Liver (tissue), 10 donors: ENCODE data around the gene MSI1. TPM values are rescaled to one million over a fixed set of nuclear protein-coding genes. Genes with fewer than 3 reads are reported as not detected.

Experiments
- DNase-seq: peaks from one replicate; pipeline ENCODE4 v3.0.0-alpha.2; 2017; ENCODE audit warnings: low spot score
- H3K27ac ChIP-seq, 2 donors: one replicate each; pipeline ENCODE4 v1.7.0; 2013; ENCODE audit warnings: inconsistent platforms in 2 of 2, low read length in 2 of 2, control low read depth in 1 of 2, low read depth in 1 of 2, mild to moderate bottlenecking in 1 of 2
- H3K27me3 ChIP-seq, 4 donors: one replicate each; pipeline versions ENCODE4 v1.6.1 to v1.7.0; 2013; ENCODE audit warnings: low read length in 3 of 4, inconsistent platforms in 1 of 4, mild to moderate bottlenecking in 1 of 4, moderate library complexity in 1 of 4; ENCODE audit not compliant: control insufficient read depth in 4 of 4, insufficient read depth in 4 of 4
- H3K36me3 ChIP-seq, 4 donors: one replicate each; pipeline versions ENCODE4 v1.6.1 to v1.7.0; 2013; ENCODE audit warnings: low read length in 3 of 4, mild to moderate bottlenecking in 3 of 4, low read depth in 1 of 4, moderate library complexity in 1 of 4; ENCODE audit not compliant: control insufficient read depth in 4 of 4, insufficient read depth in 3 of 4
- H3K4me1 ChIP-seq, 4 donors: one replicate each; pipeline versions ENCODE4 v1.6.1 to v1.7.0; 2013; ENCODE audit warnings: low read length in 3 of 4, mild to moderate bottlenecking in 3 of 4, moderate library complexity in 1 of 4; ENCODE audit not compliant: control insufficient read depth in 4 of 4, insufficient read depth in 4 of 4
- H3K4me3 ChIP-seq, 3 donors: one replicate each; pipeline versions ENCODE4 v1.6.1 to v1.7.0; 2013; ENCODE audit warnings: low read length in 3 of 3, control low read depth in 1 of 3, low read depth in 1 of 3, mild to moderate bottlenecking in 1 of 3
- H3K9ac ChIP-seq, 2 donors: one replicate each; pipeline ENCODE4 v1.7.0; 2013; ENCODE audit warnings: low read length in 2 of 2, mild to moderate bottlenecking in 2 of 2, moderate library complexity in 2 of 2, control low read depth in 1 of 2, low read depth in 1 of 2
- H3K9me3 ChIP-seq, 4 donors: one replicate each; pipeline versions ENCODE4 v1.6.1 to v1.7.0; 2013; ENCODE audit warnings: low read length in 3 of 4; ENCODE audit not compliant: control insufficient read depth in 4 of 4
- EGR1 ChIP-seq, 2 donors: IDR thresholded peaks; 2 replicates each; pipeline ENCODE4 v1.6.1; 2016 to 2018; ENCODE audit warnings: antibody characterized with exemption in 2 of 2, low read depth in 2 of 2
- JUND ChIP-seq, 2 donors: IDR thresholded peaks; 2 replicates each; pipeline ENCODE4 v1.6.1; 2016; ENCODE audit warnings: antibody characterized with exemption in 2 of 2
- NR2F2 ChIP-seq: IDR thresholded peaks from 2 replicates; pipeline ENCODE4 v1.6.1; 2016; ENCODE audit warnings: antibody characterized with exemption
- WGBS: extraction: QIAGEN DNeasy Blood & Tissue Kit; methylation state at CpG from one replicate; pipeline ENCODE4 v1.1.7; 2013; 5-methylcytosine and 5-hydroxymethylcytosine counted together
- polyA plus RNA-seq, 2 donors: library from polyadenylated mRNA; stranded (reverse) in 1 of 2; unstranded in 1 of 2; fragments of 200-250 nt in 1 of 2; fragments of >200 nt in 1 of 2; fragmentation: Nextera tagmentation in 1 of 2; extraction: Ambion mirVana in 1 of 2; gene quantifications; one replicate each; pipeline versions ENCODE4 v1.2.1 to v1.2.3, GENCODE V29; 2013 to 2015
- small RNA-seq: library from RNA; depleted of rRNA; stranded (forward); fragments of <200 nt; gene quantifications from one replicate; pipeline ENCODE3, GENCODE V24; 2014
- total RNA-seq, 2 donors: library from RNA; depleted of rRNA; stranded (reverse); fragments of >200 nt; gene quantifications; one replicate each; pipeline ENCODE4 v1.2.3, GENCODE V29; 2014
- donor health status: healthy.
- donor health status: healthy.
- donor health status: healthy.
- donor health status: healthy.
- donor health status: healthy.

MSI1 gene
- total and polyA plus RNA-seq, 4 donors, result 0.13 to 1.2 TPM; not detected in 2

DNA sequence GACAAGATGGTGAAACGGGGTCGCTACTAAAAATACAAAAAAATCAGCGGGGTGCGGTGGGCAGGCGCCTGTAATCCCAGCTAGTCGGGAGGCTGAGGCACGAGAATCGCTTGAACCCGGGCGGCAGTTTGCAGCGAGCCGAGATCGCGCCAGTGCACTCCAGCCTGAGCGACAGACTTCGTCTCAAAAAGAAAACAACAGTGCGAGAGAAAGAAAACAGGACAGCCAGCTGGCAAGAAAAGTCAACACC, 76.6 kb downstream of the MSI1 start:
- no peak for TF ChIP-seq EGR1 (IDR thresholded peaks at IDR 0.05; ENCODE audit: low read depth in 2 of 2)
- TF ChIP-seq JUND (IDR thresholded peaks at IDR 0.05), result no peak
- no peak for TF ChIP-seq NR2F2
- DNase-seq, result no peak
- H3K9ac ChIP-seq, result peak overlapping the region; percentile 77 to 99
- peak overlapping the region; percentile 38 to 70 (median 44) for H3K4me3 ChIP-seq
- no peaks in the 10 kb centered on the region for H3K36me3 ChIP-seq
- H3K4me1 ChIP-seq, result peaks cover 0 to 13% (median 5%) of the 10 kb centered on the region in 4 donors
- under 1% methylated on average over 17 of the region's 17 CpGs for WGBS
- peak overlapping the region; percentile 96 to 99 for H3K27ac ChIP-seq
- no peaks in the 10 kb centered on the region for H3K9me3 ChIP-seq
- no peaks in the 10 kb centered on the region for H3K27me3 ChIP-seq

Small RNA genes within 50 kb of the gene (small RNA-seq; reads per million reads assigned to genes)
- gene RNU4-1, result 975 reads per million, percentile 99 among the genes with 10 or more reads in this experiment
- gene RNU4-2, result 1,621 reads per million, percentile 99 among the genes with 10 or more reads in this experiment
- gene RNU6-1088P, result not detected

Other genes with a start within 250 kb of the MSI1 start
- 10 to 100 TPM; 38.0 to 78.6 TPM for gene GCN1, start 174.4 kb downstream of the MSI1 start, total RNA-seq
- 10 to 100 TPM in 1 of 2 donors, 1 to 10 TPM in 1; 7.3 to 13.7 TPM for gene GCN1, start 174.4 kb downstream of the MSI1 start, polyA plus RNA-seq
- 1,000 to 10,000 TPM; 1,321 to 1,770 TPM for gene RPLP0, start 168.1 kb downstream of the MSI1 start, total RNA-seq
- 1,000 to 10,000 TPM in 1 of 2 donors, 100 to 1,000 TPM in 1; 472 to 1,306 TPM for gene RPLP0, start 168.1 kb downstream of the MSI1 start, polyA plus RNA-seq
- gene PXN, start 103.4 kb downstream of the MSI1 start, total RNA-seq, result 10 to 100 TPM in 1 of 2 donors, 1 to 10 TPM in 1; 6.0 to 13.1 TPM
- 10 to 100 TPM; 12.0 to 12.6 TPM for gene PXN, start 103.4 kb downstream of the MSI1 start, polyA plus RNA-seq
- under 1 TPM; under 0.01 TPM for gene RNU4-2, start 77.3 kb downstream of the MSI1 start, total RNA-seq
- 10 to 100 TPM in 1 of 2 donors, not detected in 1; 82.7 TPM for gene RNU4-2, start 77.3 kb downstream of the MSI1 start, polyA plus RNA-seq
- gene RNU4-1, start 75.9 kb downstream of the MSI1 start, total RNA-seq, result under 1 TPM; under 0.01 TPM
- gene RNU4-1, start 75.9 kb downstream of the MSI1 start, polyA plus RNA-seq, result 10 to 100 TPM in 1 of 2 donors, not detected in 1; 26.0 TPM
- gene SIRT4, start 66.8 kb downstream of the MSI1 start, total RNA-seq, result 1 to 10 TPM; 1.6 to 2.3 TPM
- 1 to 10 TPM; 1.6 to 4.2 TPM for gene SIRT4, start 66.8 kb downstream of the MSI1 start, polyA plus RNA-seq
- 1 to 10 TPM in 1 of 2 donors, under 1 TPM in 1; 0.84 to 1.4 TPM for gene PLA2G1B, start 41.4 kb downstream of the MSI1 start, total RNA-seq
- gene PLA2G1B, start 41.4 kb downstream of the MSI1 start, polyA plus RNA-seq, result 1 to 10 TPM in 1 of 2 donors, under 1 TPM in 1; 0.39 to 4.6 TPM
- 100 to 1,000 TPM; 338 to 451 TPM for gene COX6A1, start 68.9 kb upstream of the MSI1 start, total RNA-seq
- 100 to 1,000 TPM; 621 to 910 TPM for gene COX6A1, start 68.9 kb upstream of the MSI1 start, polyA plus RNA-seq
- 10 to 100 TPM; 11.9 to 13.3 TPM for gene TRIAP1, start 77.2 kb upstream of the MSI1 start, total RNA-seq
- gene TRIAP1, start 77.2 kb upstream of the MSI1 start, polyA plus RNA-seq, result 10 to 100 TPM; 24.7 to 39.9 TPM
- gene GATC, start 77.3 kb upstream of the MSI1 start, total RNA-seq, result 10 to 100 TPM; 13.0 to 15.5 TPM
- 10 to 100 TPM in 1 of 2 donors, 1 to 10 TPM in 1; 8.9 to 13.5 TPM for gene GATC, start 77.3 kb upstream of the MSI1 start, polyA plus RNA-seq
- gene SRSF9, start 100.6 kb upstream of the MSI1 start, total RNA-seq, result 10 to 100 TPM; 45.3 to 83.9 TPM
- gene SRSF9, start 100.6 kb upstream of the MSI1 start, polyA plus RNA-seq, result 10 to 100 TPM; 62.6 to 98.5 TPM
- gene DYNLL1, start 126.9 kb upstream of the MSI1 start, total RNA-seq, result 100 to 1,000 TPM; 101 to 143 TPM
- 100 to 1,000 TPM; 224 to 275 TPM for gene DYNLL1, start 126.9 kb upstream of the MSI1 start, polyA plus RNA-seq
- 10 to 100 TPM; 25.0 to 29.9 TPM for gene COQ5, start 160.0 kb upstream of the MSI1 start, total RNA-seq
- gene COQ5, start 160.0 kb upstream of the MSI1 start, polyA plus RNA-seq, result 10 to 100 TPM; 31.4 to 33.6 TPM
- 100 to 1,000 TPM; 102 to 157 TPM for gene RNF10, start 165.2 kb upstream of the MSI1 start, total RNA-seq
- 10 to 100 TPM; 48.0 to 49.6 TPM for gene RNF10, start 165.2 kb upstream of the MSI1 start, polyA plus RNA-seq
- 10 to 100 TPM; 20.0 to 20.7 TPM for gene POP5, start 212.2 kb upstream of the MSI1 start, total RNA-seq
- gene POP5, start 212.2 kb upstream of the MSI1 start, polyA plus RNA-seq, result 10 to 100 TPM; 27.3 to 37.1 TPM